ENCODE data around the gene RPP30.

The RPP30 gene

DNA sequence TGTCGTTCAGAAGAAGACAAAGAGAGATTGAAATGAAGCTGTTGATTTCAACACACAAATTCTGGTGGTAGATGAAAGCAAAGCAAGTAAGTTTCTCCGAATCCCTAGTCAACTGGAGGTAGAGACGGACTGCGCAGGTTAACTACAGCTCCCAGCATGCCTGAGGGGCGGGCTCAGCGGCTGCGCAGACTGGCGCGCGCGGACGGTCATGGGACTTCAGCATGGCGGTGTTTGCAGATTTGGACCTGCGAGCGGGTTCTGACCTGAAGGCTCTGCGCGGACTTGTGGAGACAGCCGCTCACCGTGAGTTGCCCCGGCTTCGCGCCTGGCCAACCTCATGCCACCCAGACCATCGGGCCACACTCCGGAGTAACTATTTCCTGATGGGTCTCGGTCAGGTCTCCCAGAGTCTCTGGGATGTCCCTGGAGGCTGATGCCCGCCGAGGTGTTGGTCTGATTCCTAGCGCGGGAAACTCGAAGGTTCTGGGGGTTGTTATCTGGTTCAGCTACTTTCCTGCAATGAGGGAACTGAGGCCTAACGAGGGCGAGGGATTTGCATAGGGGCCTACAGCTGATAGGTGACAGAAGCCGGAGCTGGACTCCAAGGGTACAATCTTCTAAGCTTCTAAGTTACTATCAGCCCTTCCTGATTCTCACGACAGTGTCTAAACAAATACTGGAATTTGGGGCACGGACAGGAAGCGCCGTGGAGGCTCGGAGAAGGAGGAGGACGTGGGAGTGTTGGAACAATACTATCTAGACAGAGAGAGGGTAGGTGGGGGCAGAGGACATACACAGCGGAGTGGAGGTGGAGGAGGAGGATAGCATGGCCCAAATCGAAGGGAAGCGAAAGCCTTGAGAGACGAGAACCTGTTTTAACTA, at the start of gene RPP30:
Gene RPP30 (plus strand): TSS at position 209 of the 882 bp plus-strand sequence. CDS start 13 bp downstream, at position 222.
- peak; percentile 50 to 66 for DNase-seq (ENCODE audit: low read depth in 2 of 2)

DNA sequence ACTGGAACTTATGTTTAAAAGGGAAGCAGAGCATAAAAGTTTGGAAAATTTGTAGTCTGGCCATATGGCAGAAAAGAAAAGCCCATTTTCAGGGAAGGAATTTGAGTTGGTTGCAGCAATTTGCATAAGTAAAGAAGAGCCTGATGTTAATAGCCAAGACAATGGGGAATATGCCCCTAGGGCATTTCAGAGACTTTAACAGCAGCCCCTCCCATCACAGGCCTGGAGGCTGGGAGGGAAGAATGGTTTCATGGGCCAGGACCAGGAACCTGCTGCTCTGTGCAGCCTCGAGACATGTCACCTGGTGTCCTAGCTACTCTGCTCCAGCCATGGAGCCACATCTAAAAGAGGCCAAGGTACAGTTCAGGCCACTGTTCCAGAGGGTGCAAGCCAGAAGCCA, 49.3 kb upstream of the RPP30 start:
- no peak for DNase-seq (ENCODE audit: low read depth in 2 of 2)

DNA sequence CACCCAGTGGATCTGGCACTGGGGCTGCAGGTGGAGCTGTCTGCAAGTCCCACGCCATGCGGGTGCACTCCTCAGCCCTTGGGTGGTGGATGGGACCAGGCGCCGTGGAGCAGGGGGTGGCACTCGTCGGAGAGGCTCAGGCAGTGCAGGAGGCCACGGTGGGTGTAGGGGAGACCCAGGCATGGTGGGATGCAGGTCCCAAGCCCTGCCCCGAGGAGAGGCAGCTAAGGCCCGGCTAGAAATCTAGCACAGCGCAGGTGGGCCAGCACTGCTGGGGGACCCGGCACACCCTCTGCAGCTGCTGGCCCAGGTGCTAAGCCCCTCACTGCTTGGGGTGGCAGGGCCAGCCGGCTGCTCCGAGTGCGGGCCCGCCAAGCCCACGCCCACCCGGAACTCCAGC, 39.7 kb upstream of the RPP30 start:
- no peak for DNase-seq (ENCODE audit: low read depth in 2 of 2)

DNA sequence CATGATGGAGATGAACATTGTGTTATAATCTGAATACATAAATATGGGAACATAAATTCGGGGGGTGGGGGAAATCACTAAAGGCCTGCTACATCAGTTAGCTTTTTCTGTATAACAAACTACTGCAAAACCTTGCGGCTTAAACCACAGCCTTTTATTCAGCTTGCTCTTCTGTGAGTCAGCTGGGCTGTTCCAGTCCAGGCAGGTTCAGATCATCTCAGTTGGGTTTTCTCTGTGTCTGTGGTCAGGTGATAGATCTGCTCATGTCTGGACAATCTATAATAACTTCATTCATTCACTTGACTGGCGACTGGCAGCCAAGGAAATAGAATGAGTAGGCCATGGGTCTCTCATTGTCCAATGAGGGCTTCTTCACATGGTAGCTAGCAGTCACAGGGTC, 37.4 kb upstream of the RPP30 start:
- no peak for DNase-seq (ENCODE audit: low read depth in 2 of 2)

DNA sequence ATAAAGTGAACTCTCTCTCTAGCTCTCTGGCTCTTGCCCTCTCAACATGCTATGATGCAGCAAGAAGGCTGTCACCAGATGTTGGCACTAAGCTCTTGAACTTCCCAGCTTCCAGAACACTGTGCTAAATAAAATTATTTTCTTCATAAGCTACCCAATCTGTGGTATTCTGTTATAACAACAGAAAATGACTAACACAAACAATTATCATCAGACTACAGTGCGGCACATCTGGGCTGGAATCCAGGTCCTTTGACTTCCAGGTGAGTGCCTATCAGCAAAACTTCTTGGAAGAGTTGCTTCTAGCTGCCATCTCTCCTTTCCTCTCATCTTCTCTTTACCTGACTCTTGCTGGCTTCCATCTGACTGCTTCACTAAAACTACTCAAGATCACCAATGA, 34.3 kb upstream of the RPP30 start:
- DNase-seq (ENCODE audit: low read depth in 2 of 2), result no peak

DNA sequence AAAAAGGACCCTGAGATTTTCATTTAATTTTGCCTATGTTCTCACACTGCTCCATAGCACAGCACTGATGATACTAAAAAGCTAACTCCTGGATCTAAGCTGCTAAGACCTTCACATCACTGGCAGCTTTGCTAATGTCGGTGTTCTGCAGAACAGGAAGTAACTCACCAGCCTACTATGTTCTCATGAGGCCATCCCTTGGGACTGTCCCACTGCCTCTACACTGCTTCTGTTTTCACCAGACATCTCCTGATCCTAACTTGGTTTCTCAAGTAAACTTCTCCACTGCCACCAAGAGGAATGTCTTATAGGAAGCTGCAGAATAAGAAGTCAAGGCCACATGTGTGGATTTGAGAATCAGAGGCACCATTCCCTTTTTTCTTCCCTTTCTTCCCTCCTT, 29.0 kb upstream of the RPP30 start:
- DNase-seq (ENCODE audit: low read depth in 2 of 2), result no peak

DNA sequence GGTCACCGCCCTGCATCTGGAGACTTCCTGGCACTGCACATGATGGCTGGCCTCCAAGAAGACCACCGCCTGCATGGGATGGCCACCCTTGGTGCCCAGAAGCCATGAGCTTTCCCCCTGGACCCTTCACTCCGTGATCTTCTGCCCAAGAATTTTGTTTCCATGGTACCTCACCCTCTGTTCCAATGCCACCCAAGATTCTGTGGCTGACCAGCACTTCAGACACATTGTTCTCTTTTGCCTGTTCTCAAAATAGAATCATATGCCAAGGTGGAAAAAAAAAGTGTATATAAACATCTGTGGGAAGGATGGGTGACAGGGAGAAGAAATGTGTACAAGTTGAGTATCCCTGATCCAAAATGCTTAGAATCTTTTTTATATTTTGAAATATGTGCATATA, 26.0 kb upstream of the RPP30 start:
- no peak for DNase-seq (ENCODE audit: low read depth in 2 of 2)

DNA sequence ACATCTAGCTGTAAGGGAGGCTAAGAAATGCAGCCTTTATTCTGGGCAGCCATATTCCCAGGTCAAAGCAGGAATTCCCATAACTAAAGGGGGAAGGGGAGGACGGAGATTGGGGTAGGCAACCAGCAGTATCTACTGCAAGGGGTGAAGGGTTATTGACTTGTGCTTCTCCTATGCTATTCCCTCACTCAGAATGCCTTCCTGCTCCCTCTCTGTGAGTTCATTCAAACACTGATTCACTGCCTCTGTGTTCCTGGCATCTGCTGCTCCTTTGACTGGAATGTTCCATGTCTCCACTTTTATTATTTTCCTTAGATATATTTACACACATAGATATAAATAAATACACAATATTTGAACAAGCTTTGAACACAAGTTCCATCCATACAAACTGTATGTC, 25.0 kb upstream of the RPP30 start:
- no peak for DNase-seq (ENCODE audit: low read depth in 2 of 2)

DNA sequence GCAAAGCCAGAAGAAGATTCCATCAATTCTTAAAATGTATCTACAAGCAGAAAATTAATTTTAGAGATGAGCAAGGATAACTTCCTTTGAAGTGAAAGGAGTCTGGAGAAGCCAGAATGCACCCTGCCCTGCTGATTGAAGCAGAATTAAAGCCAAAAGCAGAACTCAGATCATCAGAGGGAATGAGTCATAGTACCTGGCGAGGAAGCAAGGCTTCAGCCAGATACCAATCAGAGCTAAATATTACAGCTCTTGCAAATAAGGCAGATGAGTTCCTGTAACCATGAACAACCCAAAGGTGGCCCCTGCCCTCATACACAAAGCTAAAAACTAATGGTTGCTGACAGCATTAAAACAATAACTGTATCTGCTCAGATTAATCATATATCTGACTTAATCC, 24.3 kb upstream of the RPP30 start:
- no peak for DNase-seq (ENCODE audit: low read depth in 2 of 2)

DNA sequence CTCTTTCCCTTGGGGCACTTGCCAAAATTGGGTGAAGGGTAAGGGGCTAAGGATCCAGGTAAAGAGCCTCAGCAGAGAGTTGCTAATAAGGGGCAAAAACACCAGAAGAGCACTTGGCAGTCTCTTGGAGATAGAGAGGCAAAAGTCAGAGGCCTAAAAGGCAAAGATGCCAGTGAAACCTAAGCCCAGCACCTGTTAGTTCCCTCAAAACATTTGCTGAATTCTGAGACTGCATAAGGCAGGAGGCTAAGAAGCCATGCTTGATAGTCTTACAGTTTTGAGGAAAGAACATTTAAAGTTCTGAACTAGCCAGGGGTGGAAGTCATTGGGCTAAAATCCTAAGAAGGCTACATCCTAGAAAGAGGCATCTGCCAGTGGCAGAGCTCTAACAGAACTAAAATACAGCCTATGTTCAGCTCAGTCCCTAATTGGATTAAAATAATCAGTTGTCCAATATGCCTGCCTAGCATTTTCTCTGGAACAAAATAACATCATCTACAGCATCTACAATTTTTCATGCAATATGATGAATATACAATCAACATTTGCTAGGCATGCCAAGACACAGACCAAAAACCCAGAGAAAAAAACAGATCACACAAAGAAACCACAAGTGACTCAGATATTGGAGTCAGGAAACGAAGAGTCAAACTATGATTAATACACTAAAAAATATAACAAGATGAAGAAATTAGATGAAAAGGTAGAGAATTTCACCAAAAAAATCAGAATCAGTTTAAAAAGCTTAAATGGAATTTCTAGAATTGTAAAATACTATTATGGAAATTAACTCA, 21.6 kb upstream of the RPP30 start:
- no peak for DNase-seq (ENCODE audit: low read depth in 2 of 2)

DNA sequence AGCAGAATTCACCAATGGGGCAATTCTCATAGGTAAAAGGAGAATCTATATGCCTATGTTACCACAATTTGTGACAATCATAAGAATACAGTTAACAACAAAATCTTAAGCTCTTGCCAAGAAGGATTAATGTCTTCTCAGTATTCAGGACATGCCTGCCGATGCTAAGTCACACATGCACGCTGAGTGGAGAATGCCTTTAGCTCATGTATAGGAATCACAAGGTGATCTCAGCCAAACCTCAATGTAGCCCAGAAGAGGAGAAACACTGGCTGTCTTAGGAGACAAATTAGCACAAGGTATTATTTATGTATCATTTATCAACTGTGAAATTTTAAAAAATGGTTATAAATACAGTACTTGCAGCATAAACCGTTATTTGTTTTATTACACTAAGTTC, 16.6 kb upstream of the RPP30 start:
- DNase-seq (ENCODE audit: low read depth in 2 of 2), result no peak

DNA sequence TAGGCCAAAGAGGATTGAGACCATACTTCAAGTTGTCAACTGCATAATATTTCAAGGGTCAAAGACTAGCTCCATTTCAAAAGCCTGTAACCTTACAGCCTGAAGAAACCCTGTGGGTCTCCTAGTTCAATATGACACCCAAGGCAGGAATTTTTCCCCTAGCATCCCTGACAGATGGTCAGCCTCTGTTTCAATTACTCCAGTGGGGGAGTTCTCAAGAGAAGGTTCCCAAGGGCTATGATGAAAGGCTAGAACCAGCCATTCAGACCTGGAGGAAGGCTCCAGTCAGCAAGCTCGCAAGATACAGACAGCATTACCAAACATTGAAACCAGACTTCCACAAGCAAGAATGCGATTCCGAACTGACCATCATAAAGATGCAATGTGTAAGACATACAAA, 15.5 kb upstream of the RPP30 start:
- DNase-seq (ENCODE audit: low read depth in 2 of 2), result no peak

DNA sequence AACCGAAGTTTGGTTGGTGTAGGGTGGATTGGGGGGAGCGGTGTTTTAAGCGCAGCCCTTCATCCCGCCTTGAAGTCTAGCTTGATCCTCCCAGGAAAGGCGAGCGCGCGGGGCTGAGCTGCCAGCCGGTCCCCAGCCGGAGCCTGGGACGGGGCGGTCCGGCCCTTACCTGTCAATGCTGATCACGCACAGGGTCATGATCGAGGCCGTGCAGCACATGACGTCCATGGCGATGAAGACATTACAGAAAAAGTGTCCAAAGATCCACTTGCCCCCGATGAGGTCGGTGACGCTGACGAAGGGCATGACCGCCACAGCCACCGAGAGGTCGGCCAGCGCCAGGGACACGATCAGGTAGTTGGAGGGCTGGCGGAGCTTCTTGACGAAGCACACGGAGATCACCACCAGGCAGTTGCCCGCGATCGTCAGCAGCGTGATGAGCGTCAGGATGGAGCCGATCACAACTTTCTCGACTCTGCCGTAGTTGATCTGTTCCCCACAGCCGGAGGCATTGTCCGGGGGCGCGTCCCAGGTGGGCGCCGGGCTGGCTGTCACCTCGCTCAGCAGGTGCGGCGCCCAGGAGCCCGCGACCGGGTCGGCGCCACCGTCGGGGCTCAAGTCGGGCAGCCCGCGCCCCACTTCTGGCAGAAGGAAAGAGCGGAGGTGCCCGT, 14.7 kb upstream of the RPP30 start:
- no peak for DNase-seq (ENCODE audit: low read depth in 2 of 2)

DNA sequence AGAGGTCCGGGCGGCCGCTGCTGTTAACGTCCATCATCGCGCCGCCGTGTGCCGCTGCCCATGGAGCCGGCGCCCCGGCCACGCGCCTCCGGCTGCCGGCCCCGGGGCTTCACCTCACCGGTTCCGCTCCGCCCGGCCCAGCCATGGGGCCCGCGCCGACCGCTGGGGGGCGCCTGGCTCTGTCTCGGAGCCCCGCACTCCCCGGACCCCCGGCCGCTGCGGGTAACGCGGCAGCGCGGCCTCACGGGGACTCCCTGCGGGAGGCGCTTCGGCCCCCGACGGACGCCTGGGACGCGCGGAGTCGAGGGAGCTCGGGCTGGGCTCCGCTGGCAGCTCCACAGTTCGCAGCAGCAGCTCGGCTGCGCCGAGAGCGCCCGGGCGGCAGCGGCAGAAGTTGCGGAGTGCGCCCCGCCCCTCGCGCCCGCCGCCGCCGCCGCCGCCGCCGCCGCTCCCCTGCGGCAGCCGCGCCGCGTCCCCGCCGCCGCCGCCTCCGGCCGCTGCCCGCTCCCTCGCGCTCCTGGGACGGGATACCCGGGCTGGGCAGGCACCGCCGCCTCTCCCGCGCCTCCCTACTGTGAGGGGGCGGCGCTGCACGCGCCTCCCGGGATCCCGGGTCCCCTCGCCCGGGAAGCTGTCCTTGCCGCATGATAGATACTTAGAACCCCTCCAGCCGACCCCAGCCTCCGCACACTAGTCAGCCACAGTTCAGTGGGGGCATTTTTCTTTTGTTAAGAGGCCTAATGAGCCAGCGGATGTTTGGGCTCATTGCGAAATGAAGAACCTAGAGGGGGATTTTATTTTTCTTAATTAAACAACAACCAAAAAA, 13.9 kb upstream of the RPP30 start, which contains the start of gene HTR7:
Gene HTR7 (minus strand): TSS at position 405 of the 826 bp plus-strand sequence. CDS start 368 bp downstream, at position 37.
- DNase-seq (ENCODE audit: low read depth in 2 of 2), result peak; percentile 17 to 27

DNA sequence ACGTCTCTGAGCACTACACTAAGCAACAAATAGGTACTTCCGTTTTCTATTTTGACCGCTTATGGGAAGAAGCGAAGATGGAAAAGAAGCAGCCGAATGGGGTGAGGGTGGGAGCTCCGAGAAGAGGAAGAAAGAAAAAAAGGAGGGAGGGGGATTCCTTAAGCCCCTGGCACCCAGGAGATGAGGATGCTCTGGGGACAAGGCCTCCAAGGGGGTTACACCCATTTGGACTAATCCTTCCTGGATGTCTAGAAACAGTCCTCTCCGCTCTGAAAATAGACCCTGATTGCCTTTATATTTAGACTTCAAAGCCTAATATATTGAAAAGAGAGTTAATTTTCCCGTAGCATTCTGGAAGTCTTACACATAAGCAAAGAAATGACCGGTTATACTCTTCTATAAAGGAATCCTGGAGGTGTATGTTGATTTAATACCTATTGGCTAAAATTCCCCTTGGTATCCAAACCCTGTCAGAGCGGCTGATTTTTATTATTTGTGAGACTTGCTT, 13.3 kb upstream of the RPP30 start:
- DNase-seq (ENCODE audit: low read depth in 2 of 2), result no peak

DNA sequence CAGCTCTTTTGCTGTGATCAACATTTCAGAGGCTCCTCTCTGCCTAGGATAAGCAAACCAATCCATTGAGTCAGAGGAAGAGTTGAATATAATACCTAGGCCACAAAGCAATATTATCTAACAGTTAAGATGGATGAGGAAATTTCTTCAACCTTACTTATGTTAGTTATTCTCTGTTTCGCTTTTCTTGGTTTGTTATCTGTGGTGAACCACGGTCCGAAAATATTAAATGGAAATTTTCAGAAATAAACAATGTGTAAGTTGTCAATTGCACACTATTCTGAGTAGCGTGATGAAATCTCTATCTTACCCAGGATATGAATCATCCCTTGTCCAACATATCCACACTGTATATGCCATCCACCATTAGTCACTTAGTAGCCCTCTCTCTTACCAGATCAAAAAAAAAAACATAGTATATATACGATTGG, 12.4 kb upstream of the RPP30 start:
- no peak for DNase-seq (ENCODE audit: low read depth in 2 of 2)

DNA sequence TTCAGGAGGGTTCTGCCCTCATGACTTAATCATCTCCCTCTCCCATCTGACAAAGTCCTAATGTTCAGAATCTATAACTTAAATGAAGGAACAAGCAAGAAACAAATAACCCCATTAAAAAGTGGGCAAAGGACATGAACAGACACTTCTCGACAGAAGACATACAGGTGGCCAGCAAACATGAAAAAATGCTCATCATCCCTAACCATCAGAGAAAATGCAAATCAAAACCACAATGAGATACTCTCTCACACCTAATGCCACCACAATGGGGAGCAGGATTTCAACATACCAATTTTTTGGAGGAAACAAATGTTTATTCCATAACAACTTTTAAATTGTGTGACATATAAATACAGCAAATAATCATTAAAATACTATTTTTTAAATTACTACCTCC, 11.0 kb upstream of the RPP30 start:
- no peak for DNase-seq (ENCODE audit: low read depth in 2 of 2)

DNA sequence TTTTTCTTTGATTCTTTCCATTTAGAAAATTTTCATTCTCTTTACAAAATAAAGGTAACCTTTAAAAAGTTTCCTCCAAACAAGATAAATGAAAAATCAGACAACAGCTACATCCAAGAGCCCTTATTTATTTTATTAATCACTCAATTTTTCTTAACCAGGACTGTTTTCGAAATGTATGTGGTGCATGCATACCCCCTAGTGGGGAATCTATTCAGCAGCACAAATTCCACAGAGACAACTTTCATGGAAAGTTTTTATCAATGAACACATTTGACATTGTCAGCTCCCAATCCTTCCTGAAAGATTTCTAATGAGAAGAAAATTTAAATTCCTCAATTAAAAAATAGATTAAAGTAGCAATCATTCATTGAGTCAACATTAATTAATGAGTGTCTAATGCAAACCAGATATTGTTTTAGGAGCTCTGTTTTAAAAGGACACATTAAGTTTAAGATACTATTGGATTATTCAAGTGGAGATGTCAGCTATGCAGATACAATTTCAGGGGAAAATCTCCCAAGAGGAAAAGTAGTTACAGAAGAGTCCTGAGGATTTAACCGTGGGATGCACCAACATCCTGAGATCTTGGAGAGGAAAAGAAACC, 8.8 kb upstream of the RPP30 start:
- DNase-seq (ENCODE audit: low read depth in 2 of 2), result no peak

DNA sequence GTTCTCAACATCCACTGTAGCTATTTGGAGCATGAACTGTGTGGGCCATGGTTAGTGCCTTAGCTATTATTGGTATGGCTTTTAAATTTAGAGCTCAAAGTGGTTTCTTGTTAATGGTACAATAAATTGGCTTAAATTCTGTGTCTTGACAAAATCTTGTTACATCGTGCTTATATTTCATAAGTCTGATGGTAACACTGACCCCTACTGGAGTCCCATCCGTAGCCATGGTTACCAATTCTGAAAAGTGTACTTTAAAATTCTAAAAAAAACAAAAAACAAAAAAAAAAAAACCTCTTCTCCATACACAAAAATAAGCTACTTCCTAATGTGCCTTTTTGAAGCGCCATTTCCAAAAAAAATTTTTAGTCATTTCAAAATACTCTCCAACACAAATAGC, 6.4 kb upstream of the RPP30 start:
- DNase-seq (ENCODE audit: low read depth in 2 of 2), result no peak

DNA sequence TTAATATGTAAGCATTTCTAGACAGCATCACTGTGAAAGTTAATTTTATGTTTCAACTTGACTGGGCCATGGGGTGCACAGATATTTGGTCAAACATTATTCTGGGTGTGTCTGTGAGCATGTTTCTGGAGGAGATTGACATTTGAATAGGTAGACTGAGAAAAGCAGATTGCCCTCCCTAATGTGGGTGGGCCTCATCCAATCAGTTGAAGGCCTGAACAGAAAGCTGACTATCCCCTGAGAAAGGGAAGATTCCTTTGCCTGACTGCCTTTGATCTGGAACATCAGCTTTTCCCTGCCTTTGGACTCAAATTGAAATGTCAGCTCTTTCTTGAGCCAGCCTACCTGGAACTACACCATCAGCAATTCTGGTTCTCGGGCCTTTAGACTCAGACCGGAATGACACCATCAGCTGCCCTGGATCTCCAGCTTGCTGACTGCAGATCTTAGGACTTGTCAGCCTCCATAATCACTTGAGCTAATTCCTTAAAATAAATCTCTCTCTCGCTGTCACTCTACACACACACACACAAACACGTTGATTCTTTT, 5.7 kb upstream of the RPP30 start:
- DNase-seq (ENCODE audit: low read depth in 2 of 2), result no peak

All from activated CD8-positive, alpha-beta memory T cell treated with anti-CD3 and anti-CD28 coated beads for 4 hours (primary cell).